ENCODE data around the gene KCNN4. TPM values are rescaled to one million over a fixed set of nuclear protein-coding genes. Genes with fewer than 3 reads are reported as not detected.

Gene KCNN4
- total and polyA plus RNA-seq, 2 of the 13 experiments (the other 11 are each of a cell fraction or from before 2014, with no cell fraction given) = 0.13 to 0.25 TPM

GRCh38 chr19:43826787-43827754 is 46.3 kb upstream of the KCNN4 start, which contains the start of gene ZNF283 (continued):
- TF ChIP-seq MAFF (IDR thresholded peaks at IDR 0.05; ENCODE audit: low read depth, low read length) (no peak), ZFP82 (CRISPR knock-in tag; IDR thresholded peaks at IDR 0.05; ENCODE audit: borderline replicate concordance) (no peak), FOXK1 (CRISPR knock-in tag; IDR thresholded peaks at IDR 0.05; ENCODE audit: borderline replicate concordance, low read depth) (no peak; the same call in 1 of the 2 replicates), ATAD3A (CRISPR knock-in tag; IDR thresholded peaks at IDR 0.05) (no peak), ZFP37 (CRISPR knock-in tag; IDR thresholded peaks at IDR 0.05; ENCODE audit: borderline replicate concordance) (no peak), SUZ12 (IDR thresholded peaks at IDR 0.05; ENCODE audit: low read depth, low read length) (peak; percentile 71), RBM39 (IDR thresholded peaks at IDR 0.05; ENCODE audit: low read depth, low read length, poor library complexity, severe bottlenecking) (no peak), NFRKB (IDR thresholded peaks at IDR 0.05) (no peak), NFE2 (CRISPR knock-in tag; IDR thresholded peaks at IDR 0.05) (no peak), ZNF24 (IDR thresholded peaks at IDR 0.05) (no peak), TCF7 (IDR thresholded peaks at IDR 0.05; ENCODE audit: low read depth) (no peak), ZNF558 (CRISPR knock-in tag; IDR thresholded peaks at IDR 0.05; ENCODE audit: borderline replicate concordance) (no peak), ZNF547 (CRISPR knock-in tag; IDR thresholded peaks at IDR 0.05) (no peak), ZNF292 (CRISPR knock-in tag; IDR thresholded peaks at IDR 0.05; ENCODE audit: borderline replicate concordance, low read depth) (no peak), ZFP36L1 (CRISPR knock-in tag; IDR thresholded peaks at IDR 0.05) (no peak), MIER2 (CRISPR knock-in tag; IDR thresholded peaks at IDR 0.05) (no peak), ZNF747 (CRISPR knock-in tag; IDR thresholded peaks at IDR 0.05; ENCODE audit: borderline replicate concordance) (no peak), PHF20 (CRISPR knock-in tag; IDR thresholded peaks at IDR 0.05) (peak; percentile 74), ZNF703 (CRISPR knock-in tag; IDR thresholded peaks at IDR 0.05; ENCODE audit: borderline replicate concordance) (no peak), KIAA2018 (CRISPR knock-in tag; IDR thresholded peaks at IDR 0.05; ENCODE audit: borderline replicate concordance) (no peak), HCFC1 (IDR thresholded peaks at IDR 0.05; ENCODE audit: low read depth, low read length) (peak; percentile 85)
